GM15510 (cell line): Measurements from ENCODE around the gene PDE6C.

Experiments used
- POLR2A ChIP-seq: IDR thresholded peaks from 3 replicates; pipeline ENCODE4 v1.6.1; 2011; ENCODE audit warnings: borderline replicate concordance; ENCODE audit not compliant: insufficient read length; ENCODE audit errors: extremely low read depth

Gene PDE6C

DNA sequence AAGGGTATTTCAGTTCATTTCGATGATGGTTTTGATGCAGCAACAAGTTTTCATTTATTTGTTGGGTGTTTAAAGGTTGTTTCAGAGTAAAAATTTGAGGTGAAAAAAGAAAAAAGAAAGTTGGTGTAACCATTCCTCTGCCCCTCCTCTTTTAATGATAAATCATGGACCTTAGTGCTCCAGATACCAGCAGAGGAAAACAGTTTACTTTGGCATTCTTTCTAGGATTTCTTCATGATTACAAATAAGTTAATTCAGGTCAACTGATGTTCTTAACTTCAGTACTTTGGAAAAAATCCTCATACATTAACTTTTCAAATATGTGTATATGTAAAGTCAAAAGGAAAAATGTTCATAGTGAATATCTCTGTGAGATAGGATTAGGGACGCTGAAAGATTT lies 9.3 kb upstream of the PDE6C start:
- no peak for TF ChIP-seq POLR2A

DNA sequence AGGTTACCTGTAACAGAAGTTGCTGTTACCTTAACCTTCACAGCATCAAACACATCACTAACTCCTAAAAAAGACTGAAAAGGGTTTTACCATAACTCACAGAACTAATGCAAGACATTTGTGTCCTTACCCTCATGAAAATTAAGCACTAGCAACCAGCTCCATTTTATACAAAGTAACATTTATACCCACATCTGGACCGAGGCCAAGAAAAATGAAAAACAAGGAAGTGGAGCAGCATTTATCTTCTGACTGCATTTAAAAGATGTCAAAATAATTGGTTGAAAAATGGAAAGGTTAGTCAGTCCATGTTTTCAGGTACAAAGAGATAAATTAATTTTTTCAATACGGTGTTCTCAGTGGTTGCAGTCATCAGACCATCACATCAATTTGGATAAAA lies 8.2 kb upstream of the PDE6C start:
- TF ChIP-seq POLR2A, result no peak

DNA sequence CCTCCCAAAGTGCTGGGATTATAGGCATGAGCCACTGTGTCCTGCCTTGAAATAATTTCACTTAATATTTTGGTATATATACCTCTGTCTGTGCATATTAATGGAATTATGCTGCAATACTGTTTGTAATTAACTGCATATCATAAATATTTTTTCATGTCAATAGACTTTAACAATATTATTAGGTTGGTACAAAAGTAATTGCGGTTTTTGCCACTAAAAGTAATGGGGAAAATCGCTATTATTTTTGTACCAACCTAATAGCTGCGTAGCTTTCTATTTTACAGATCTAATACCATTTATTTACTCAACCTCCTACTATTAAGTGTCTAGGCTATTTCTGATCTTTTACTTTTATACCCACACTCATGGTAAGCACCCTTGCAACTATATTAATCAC lies 3.9 kb upstream of the PDE6C start:
- no peak for TF ChIP-seq POLR2A

DNA sequence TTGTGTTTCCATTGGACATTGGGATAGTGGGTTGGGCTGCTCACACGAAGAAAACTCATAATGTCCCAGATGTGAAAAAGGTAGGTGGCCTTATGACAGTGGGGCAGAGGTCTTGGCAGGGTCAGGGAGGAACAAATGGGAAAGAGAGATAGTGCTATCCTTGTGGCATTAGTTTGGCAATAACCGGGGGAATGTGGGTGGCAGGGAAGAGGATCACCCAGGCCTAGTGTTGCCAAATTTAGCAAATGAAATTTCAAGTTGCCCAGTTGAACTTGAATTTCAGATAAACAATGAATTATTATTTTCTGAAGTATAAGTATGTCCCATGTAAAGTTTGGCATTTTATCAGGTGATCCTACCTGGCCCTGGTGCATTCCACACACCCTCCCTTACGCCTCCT lies 789 bp downstream of the PDE6C start:
- no peak for TF ChIP-seq POLR2A

DNA sequence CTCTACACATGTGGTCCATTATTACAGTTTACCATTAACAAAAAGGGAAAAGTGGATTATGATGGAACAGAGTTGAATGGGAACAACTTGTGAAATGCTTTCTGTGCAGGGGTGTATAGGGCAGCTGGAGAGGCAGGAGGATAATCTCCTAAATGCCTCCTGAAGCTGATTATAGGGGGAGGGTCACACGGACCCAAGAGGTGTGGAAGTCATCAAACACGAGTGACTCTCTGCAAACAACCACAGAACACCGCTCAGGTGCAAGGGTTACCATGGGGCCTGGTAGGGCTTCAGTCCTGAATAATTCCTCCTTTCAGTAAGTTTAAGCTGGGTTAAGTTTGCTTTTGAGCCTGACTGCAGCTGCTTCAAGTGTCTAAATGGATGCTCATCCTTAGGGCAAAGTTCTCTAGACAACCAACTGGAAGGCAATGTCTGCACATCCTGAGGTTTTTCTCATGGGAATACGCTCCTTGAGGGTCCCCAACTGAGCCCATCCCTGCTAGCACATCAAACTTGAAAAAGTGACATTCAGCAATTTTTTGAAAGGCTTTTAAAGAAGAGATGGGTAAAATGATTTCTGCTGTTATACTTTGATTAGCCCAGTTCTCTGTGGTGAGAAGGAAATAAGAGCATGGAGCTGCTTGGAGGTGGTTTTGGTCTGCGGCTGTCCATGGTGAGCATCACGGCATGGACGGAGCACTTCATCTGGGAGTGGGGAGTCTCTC lies 1.9 kb downstream of the PDE6C start:
- no peak for TF ChIP-seq POLR2A

DNA sequence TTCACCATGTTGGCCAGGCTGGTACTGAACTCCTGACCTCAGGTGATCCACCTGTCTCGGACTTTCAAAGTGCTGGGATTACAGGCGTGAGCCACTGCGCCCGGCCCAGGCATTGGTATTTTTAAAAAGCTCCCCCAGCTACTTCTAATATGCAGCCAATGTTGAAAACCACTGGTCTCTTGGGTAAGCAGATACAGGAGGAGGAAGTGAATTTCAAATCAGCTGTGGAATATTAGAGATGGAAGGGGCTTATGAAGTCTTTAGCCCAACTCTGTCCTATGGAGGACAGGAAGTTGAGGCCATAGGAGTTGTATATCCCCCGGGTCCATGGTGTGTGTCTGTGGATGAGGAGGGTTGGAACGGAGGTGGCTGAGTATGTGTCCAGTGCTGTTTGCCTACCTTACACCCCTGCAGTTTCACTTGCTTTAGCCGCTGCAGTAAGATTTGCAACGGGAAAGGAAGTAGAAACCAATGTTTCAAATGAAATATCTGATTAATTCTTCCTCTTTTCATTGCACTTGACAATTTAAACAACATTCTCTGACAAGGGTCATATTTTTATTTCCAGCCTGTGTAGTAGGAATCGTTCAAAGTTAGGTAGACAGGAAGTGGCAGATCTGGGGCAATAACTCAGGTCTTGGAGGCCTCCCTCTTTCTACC lies 3.4 kb downstream of the PDE6C start:
- TF ChIP-seq POLR2A, result no peak

DNA sequence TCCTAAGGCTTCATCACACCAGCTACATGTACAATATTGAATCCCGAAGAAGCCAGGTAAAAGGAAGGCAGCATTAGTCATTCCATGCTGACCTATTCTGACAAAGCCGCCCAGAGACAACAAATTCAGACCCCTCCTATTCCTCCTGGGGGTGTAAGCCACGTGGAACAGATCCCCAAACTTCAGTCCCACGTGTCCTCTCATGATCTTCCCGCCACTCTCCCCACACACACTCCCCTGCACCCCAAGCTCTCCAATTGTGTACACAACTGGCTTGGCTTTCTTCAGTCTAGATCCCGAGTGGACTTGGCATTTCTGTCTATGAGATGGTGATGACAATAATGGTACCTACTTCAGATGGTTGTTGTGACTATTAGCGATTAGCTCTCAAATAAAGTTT lies 8.6 kb downstream of the PDE6C start:
- TF ChIP-seq POLR2A, result no peak

DNA sequence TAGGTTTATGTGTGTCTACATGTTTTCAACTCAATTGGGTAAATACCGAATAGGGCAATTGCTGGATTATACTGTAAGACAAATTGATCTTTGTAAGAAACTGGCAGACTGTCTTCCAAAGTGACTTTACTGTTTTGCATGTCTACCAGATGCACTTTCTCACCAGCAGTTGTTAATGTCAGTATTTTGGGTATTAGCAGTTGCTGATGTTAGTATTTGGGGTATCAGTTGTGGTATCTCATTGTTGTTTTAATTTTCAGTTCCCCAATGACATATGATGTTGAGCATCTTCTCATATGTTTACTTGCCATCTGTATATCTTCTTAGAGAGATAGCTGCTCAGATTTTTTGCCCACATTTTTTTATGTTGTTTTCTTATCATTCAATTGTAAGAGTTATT lies 10.6 kb downstream of the PDE6C start:
- TF ChIP-seq POLR2A, result no peak

DNA sequence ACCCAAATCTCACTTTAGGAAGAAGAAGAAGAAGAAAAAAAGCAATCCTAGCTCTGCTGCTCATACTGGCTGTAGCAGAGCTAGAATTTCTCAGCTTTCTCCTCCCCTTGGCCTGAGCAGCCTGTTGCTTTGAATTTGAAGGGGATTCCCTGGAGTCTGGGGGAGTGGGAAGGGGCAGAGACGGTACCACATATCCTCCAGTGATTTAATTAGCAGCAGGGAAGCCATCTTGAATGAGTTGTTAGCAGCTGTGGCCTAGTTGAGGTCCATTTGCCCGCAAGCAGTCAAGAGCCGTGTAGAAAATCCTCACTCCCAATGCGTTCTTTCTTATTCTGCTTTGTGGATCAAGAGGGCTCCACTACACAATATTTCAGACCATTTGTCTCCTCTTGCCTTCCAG lies 16.5 kb downstream of the PDE6C start:
- TF ChIP-seq POLR2A, result no peak

DNA sequence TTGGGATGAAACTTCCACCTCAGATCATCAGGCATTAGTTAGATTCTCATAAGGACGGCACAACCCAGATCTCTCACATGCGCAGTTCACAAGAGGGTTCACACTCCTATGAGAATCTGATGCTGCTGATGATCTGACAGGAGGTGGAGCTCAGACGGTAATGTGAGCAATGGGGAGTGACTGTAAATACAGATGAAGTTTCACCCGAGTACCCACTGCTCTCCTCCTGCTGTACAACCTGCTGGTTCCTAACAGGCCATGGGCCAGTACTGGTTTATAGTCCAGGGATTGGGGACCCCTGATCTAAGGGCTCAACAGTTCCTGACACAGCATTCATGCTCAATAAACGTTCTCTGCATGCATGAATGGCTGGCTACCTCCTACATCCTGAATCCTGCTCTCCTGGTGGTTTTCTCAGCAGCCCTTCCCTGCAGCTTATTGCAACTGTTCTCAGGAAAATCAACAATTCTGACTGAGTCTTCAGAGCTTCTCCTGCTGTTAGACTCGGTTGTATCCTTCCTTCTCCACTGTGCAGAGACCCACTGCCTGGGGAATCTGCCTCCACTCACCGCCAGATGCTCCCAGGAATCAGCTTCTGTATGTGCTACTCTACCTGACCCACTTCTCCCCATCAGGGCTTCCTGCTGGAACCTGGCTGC lies 17.4 kb downstream of the PDE6C start:
- no peak for TF ChIP-seq POLR2A

DNA sequence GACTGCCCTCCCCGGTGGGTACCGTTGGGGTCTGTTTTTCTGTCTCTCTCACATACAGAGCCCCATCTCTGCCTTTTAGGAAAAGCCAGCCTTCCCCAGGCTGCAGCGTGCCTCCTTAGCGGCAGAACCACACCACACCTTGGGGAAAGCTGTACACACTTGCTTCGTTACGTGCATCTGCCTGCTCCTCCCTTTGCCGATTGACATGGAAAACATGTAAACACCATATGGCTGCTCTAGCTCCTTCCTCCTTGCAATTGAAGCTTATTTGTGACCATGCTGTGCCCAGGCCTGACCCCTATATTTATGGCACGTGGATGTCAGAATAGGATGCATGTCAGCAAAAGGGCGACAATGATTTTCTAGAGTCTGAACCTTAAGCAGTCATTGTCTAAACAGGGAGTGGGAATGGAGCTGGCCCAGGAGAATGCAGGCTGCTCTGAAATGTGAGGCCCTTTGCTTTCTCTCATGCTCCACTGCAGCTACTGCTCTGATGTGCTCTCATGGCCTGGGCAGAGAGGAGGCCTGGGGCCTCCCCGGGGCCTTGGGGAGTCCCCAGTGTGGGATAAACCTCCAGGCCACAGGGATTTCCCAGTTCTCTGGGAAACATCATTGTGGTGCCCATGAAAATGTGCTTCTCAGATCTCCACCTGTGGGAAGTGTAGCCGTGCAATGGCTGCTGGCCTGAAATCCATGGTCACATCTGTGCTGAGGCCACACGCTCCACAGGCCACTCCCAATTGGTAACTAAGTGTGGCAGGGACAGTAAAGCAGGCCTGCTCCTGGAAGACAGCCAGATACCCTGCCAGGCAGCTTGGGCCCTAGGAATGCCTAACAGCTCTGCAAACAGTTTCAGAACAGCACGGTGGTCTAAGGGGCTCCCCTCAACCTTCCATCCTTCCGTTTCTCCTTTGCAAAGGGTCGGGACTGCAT lies 18.6 kb downstream of the PDE6C start:
- no peak for TF ChIP-seq POLR2A

DNA sequence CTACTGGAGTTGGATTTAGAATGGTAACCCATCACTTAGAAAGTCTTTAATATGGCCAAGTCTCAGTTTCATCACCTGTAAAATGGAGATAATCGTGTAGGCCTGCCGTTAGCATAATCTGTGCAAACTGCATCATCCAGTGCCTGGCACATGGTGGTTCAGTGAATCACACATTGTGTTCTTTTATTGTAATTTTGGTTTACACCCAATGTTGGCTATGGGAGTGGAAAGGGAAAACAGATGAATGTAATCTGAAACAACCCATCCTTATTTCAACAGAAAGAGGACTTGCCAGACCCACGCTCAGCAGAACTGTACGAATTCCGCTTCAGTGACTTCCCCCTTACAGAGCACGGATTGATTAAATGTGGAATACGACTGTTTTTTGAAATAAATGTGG lies 27.5 kb downstream of the PDE6C start:
- TF ChIP-seq POLR2A, result no peak

DNA sequence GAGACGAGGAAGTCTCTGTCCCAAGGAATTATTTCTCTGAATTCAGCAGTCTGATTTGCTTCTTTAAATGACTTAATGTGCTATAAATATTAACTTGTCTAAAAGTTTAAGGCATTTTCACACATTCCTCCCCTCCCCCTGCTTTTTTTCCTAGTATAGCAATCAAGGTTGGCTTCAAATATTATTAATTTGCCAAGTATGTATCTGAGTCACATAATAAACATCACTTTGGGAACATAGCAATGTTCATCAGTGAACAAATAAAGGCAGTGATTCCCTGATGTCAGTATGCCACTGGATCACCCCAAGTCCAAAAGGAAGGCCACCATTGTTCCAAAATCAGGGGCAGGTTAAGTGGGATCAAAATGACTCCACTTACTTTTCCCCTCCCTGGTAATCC lies 40.5 kb downstream of the PDE6C start:
- TF ChIP-seq POLR2A, result no peak

DNA sequence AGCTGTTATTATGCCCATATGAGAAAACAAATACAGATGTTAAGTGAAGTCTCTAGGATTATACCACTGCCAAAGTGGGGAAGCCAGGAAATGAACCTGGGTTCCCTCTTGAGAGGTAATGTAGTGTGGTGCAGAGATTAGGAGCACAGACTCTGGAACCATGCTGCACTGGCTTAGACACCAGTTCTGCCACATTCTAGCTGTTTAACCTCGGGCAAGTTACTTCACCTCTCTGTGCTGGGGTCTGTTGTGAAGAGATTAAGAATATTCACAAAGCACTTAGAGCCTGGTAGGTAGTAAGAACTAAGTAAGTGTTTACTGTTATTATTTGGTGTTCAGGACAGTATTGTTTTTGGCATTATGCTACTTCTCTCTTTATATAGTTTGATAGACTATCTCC lies 41.9 kb downstream of the PDE6C start:
- TF ChIP-seq POLR2A, result no peak

DNA sequence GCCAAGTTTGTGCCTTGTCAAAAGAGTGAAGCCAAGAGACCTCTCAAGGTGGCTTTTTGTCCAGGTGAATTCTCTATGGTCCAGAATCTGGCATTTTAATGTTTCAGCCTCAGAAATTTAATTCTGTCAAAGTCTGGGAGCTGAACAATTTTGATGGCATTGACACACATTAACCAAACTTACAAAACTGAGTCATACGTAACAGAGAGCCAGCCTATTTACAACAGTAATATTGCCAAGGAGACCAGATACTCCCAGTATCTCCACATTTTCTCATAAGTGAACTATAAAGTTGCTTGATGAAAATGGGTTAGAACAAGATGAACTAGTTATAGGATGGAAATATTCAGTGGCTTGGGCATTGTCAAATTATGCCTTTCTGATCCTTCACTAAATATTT lies 43.8 kb downstream of the PDE6C start:
- TF ChIP-seq POLR2A, result no peak

DNA sequence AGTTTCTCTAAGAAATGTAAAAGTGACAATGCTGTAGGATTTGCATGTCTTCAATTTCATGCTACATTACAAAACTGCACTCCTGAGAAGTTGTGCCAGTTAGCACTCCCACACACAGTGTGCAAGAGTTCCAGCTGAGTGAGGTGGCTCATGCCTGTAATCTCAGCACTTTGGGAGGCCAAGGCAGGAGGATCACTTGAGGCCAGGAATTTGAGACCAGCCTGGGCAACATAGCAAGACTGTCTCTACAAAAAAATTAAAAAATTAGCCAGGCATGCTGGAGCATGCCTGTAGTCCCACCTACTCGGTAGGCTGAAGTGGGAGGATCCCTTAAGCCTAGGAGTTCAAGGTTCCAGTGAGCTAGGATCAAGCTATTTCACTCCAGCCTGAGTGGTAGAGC lies 45.4 kb downstream of the PDE6C start:
- no peak for TF ChIP-seq POLR2A

DNA sequence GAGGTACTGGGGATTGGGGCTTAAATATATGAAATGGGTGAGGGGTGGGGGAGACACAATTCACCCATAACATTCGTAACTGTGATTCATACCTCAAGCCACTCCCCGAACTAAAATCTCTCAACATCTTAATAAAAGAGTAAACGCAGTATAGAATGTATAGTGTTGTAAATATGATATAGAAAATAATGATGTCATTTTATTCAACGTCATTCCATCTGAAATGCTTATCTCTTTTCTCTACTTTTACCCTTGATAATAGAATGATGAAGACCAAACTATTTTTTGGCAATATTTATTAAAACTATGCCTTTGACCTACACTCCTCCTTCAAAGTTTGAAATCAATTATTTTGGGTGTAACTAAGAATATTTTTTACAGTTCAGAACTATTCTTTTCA lies 53.7 kb downstream of the PDE6C start:
- TF ChIP-seq POLR2A, result no peak
